CMK (cell line): ENCODE measurements around the gene CSF3.

ENCODE experiments used
- DNase-seq: peaks from one replicate; pipeline ENCODE4 v3.0.0-alpha.2; 2010; ENCODE audit warnings: low read depth

CSF3 gene

DNA sequence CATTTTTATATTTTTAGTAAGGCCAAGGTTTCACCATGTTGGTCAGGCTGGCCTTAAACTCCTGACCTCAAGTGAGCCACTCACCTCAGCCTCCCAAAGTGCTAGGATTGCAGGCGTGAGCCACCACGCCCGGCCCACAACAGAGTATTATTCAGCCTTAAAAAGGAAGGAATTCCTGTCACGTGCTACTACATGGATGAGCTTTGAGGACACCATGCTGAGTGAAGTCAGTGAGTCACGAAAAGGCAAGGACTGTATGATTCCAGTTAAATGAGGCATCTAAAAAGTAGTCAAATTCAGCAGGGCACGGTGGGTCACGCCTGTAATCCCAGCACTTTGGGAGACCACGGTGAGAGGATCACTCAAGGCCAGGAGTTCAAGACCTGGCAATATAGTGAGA is 9.7 kb downstream of the CSF3 start:
- no peak for DNase-seq

DNA sequence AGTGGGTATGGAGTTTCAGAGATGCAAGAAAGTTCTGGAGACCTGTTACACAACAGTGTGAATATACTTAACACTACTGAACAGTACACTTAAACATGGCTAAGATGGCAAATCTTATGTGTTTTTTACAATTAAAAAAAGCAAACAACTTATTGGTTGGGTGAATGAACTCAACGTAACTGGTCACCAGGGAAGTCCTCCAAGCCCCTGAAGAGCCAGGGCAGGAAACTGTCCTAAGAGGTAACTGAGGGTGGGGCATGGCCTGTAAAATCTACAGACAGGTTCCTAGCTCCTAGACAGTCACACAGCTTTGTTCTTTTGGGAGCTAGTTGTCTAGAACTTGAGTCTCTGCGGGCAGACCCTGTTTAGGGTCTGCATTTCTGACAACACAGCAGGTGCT is 10.3 kb downstream of the CSF3 start:
- no peak for DNase-seq

GRCh38 chr17:40025991-40026815 is 11.0 kb downstream of the CSF3 start:
- no peak for DNase-seq

- DNase-seq: peak; percentile 58
Measured at GRCh38 chr17:40026816-40027613, 11.8 kb downstream of the CSF3 start.

GRCh38 chr17:40027614-40028012 is 12.4 kb downstream of the CSF3 start:
- DNase-seq: no peak

DNA sequence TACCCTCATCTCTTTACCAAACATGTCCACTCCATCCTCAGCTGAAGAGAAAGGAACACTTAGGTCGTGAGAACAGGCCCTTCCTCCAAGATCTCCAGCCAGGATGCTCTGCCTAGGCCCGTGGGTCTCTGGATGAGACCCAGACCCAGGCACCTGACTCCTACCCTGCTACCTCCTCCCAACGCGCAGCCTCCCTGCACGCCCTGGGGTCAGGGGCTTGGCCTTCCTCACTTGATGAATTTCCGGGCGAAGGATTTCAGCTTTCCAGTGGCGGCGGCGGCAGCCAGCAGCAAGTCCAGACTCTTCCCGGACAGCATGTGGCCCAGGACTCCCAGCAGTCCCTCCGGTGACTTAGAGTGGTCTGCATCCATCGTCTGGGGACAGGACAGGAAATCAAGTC is 13.4 kb downstream of the CSF3 start:
- no peak for DNase-seq

DNA sequence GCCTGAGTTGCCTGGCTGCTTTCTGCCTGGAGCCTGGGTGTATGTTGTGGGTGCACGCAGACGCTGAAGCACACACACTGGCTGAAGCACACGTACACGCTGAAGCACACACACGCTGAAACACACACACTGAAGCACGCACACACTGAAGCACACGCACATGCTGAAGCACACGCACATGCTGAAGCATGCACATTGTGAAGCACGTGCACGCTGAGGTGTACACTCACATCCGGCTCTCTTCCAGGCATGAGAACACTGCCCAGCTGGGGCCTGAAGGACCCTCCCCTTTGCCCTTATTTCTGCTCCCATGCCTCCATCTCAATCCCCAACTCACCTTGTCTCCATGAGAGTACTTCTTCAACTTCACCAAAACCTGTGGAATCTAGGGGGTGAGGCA is 16.5 kb downstream of the CSF3 start:
- no peak for DNase-seq

- no peak for DNase-seq
Measured at GRCh38 chr17:40032322-40033320, 17.4 kb downstream of the CSF3 start.

- no peak for DNase-seq
Measured at GRCh38 chr17:40033339-40033738, 18.1 kb downstream of the CSF3 start.

DNA sequence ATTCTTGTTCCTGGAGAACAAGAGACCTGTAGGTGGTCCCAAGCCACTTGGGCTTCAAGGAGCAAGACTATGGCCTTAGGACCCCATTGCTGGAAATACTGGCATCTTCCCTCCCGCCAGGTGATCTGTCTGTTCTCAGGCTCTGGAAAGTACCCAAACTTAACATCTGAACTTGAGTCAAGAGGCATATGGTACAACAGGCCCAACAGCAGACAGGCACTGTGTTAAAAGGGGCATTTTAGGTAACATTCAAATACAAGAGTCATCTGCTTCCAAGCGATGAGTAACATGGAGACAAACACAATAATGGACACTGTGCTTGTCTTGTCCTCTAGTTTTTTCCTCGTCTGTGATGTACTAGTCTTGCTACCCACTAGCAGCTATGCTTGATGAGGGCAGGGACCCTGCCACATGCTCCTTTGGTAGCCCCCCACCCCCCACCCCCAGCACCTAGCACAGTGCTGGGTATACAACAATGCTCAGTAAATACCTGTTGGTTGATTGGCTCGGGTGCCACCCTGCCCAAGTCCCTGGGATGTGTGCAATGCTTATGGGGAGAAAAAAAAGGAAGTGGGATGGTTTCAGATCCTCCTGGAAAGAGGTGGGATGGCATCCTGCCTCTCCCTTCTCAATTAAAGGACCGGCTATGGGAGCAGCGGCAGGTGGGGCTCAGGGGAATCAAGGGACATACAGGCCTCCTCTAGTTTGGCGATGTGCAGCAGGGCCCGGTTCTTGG is 19.4 kb downstream of the CSF3 start:
- DNase-seq: no peak

DNA sequence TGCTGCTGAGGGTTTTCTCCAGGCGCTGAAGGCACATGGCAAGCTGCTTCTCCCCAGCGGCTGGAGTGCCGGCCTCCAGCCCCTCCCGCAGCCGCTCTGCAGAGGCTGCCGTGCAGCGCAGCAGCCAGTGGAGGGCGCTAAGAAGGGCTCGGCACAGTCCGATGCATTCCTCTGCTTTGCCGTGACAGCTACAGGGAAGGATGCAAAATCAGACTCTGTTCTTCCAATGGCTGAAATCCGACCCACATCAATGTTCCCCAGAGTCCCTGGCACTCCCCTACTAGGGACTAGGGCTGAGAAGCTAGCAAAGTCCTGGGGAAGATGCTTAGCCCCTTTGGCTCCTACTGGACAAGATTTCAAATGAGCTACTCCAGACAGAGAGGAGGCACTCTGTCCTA is 19.9 kb downstream of the CSF3 start:
- no peak for DNase-seq

GRCh38 chr17:40038882-40039513 is 23.8 kb downstream of the CSF3 start:
- no peak for DNase-seq

DNA sequence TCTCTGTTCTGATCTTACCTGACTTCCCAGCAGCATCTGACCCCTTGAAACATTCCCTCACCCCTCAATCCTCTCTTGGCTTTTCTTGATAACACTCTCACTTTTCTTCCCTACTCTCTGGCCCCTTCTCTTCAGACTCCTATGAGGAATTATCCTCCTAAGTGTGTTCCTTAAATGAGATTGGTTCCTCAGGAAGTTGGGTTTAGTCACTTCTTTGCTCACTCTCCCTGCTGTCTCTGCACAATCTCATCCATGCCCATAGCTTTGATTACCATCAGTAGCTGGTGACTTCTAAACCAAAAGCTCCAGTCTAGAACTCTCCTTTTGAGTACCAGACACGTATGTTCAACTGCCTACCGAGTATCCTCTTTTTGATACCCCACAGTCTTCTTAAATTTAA is 26.0 kb downstream of the CSF3 start:
- no peak for DNase-seq

DNA sequence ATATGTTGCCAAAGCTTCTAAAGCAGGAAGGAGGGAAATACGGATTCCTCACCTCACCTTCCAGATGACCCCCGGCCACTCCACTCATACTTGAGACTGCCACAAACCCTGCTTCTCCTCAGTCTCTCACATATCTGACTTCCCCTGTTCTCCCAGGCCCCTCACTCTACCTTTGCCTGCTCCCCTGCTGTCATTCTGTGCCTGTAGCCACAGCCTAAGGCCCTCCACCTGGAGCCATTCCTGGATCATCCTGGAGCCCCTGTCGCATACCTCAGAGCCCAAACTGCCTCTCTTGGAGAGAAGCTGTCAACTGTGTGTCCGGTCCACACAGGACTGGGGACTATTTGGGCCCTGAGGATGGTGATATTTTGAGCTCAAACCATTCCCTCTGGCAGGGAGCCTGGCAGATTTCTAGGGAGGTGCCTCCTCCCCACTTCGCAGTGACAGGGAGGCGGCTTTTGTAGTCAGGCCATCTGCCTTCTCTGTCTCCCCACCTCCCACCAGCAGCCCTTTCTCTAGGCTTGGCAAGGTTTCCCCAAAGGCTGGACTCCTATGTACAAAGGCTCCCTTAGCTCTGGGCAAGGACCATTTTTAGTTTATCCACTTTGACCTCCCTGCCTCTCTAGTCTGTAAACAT is 41.3 kb downstream of the CSF3 start:
- no peak for DNase-seq

DNA sequence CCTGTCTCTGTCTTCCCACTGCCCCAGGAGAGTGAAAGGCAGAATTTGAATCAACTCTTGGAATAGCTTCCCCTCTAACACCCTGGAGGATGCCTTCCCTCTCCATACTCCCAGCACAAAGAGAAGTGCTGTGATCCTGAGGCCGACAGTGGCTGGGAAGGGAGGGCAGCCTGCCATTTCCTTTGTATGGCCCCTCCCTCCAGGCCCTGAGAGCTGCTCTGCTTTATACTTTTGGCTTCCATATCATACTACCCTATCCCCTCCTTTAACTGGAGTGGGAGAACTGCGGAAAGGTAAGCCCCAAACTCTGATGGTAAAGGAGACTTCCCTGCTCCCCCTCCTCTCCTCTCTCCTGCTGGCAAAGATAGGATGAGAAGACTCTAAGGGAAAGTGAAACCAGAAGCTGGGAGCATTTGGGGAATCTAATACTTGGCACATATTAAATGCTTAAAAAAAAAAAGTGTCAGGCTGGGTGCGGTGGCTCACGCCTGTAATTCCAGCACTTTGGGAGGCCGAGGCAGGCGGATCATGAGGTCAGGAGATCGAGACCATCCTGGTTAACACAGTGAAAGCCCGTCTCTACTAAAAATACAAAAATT is 43.0 kb downstream of the CSF3 start:
- no peak for DNase-seq

- no peak for DNase-seq
Measured at GRCh38 chr17:40058865-40059264, 43.6 kb downstream of the CSF3 start.

DNA sequence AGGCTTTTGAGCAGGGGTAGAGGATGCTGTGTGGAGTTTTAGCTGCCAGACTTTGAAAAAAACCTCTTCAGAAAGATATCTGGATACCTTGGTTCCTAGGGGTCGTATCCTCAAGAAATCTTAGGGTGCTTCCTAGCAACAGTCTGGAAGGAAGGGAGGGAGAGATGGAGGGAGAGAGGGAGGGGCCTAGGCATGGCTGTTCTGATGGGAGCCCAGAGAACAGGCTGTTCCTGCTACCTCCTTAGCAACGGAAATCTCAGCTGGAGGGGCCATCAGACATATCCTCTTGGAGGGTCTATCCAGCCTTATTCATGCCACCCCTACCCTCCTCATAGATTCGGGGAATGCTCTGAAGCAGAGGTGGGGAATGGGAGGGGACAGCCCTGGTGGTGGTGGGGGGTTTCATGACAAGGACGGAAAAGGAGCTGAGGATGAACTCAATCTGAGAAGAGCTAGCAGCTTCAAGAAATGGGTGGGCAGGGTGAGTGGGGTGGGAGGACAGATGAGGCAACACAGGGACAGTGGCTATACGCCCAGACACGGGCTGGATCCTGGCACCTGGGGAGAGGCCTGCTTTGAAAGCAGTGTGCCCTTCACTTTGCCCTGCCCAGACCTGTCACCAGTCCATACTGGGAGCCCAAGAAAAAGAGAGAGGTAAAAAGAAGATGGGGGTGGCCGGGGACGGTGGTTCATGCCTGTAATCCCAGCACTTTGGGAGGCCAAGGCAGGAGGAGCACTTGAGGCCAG is 44.7 kb downstream of the CSF3 start:
- DNase-seq: no peak

- DNase-seq: no peak
Measured at GRCh38 chr17:40060887-40061608, 45.8 kb downstream of the CSF3 start.

DNA sequence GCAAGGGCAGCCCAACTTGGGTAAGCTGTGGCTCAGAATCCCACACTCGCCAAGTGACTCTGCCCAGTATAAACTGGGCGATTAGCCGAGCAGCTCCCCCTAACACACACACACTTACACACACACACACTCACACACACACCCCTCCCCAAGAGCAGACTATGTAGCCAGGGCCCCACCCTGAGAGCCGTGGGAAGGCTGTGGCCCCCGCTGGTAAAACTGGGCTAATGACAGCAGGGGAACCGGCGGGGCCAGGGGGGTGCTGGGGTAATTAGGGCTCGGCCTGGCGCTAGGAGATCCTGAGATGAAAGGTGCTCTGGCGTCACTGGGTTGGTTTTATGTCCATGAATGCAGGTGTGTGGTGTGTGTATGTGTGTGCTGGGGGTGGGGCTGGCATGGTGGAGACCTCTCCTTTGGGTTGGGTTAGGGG is 46.4 kb downstream of the CSF3 start:
- DNase-seq: no peak
